ENCODE data around the gene OAS3.

Gene OAS3

DNA sequence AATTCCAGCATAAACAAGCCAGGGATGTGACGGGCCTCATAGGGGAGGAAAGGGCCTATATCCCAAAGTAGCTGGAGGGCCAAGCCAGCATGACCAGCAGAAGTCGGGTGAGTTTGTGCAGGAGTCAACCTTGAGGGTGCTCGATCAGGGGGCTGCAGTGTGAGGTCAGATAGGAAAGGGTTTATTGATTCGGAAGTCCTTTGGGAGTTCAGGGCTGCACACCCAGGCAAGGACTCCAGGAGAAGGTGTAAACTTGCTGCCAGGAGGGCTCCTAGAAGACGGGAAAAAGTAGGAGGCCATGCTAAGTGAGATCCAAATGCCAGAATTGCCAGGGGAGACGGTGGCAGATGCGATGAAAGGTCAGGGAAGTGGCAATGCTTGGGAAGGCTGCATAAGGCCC lies 36.6 kb downstream of the OAS3 start:
- no peak for TF ChIP-seq CTCF (IDR thresholded peaks at IDR 0.05)
- no peak for TF ChIP-seq ZFX (IDR thresholded peaks at IDR 0.05; ENCODE audit: borderline replicate concordance)

DNA sequence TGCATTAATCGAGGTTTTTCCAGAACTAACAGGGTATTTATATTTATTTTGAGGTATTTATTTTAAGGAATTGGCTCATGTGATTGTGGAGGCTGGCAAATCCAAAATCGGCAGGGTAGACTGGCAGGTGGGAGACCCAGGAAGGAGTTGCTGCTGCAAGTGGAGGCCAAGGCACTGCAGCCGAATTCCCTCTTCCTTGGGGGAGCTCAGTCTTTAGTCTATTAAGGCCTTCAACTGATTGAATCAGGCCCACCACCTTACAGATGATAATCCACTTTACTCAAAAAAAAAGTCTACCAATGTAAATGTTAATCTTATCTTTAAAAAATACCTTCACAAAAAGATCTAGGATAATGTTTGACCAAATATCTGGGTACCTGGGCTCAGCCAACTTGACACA lies 38.9 kb downstream of the OAS3 start:
- no peak overlapping the region for H3K27ac ChIP-seq
- TF ChIP-seq ZFX (IDR thresholded peaks at IDR 0.05; ENCODE audit: borderline replicate concordance), result no peak
- TF ChIP-seq CTCF (IDR thresholded peaks at IDR 0.05), result no peak

More for the DNA sequence above, 36.6 kb downstream of the OAS3 start:
- no peak overlapping the region for H3K27ac ChIP-seq

GRCh38 chr12:112977641-112978040 lies 39.4 kb downstream of the OAS3 start:
- no peak for TF ChIP-seq ZFX (IDR thresholded peaks at IDR 0.05; ENCODE audit: borderline replicate concordance)
- no peak for TF ChIP-seq CTCF (IDR thresholded peaks at IDR 0.05)
- no peak overlapping the region for H3K27ac ChIP-seq

DNA sequence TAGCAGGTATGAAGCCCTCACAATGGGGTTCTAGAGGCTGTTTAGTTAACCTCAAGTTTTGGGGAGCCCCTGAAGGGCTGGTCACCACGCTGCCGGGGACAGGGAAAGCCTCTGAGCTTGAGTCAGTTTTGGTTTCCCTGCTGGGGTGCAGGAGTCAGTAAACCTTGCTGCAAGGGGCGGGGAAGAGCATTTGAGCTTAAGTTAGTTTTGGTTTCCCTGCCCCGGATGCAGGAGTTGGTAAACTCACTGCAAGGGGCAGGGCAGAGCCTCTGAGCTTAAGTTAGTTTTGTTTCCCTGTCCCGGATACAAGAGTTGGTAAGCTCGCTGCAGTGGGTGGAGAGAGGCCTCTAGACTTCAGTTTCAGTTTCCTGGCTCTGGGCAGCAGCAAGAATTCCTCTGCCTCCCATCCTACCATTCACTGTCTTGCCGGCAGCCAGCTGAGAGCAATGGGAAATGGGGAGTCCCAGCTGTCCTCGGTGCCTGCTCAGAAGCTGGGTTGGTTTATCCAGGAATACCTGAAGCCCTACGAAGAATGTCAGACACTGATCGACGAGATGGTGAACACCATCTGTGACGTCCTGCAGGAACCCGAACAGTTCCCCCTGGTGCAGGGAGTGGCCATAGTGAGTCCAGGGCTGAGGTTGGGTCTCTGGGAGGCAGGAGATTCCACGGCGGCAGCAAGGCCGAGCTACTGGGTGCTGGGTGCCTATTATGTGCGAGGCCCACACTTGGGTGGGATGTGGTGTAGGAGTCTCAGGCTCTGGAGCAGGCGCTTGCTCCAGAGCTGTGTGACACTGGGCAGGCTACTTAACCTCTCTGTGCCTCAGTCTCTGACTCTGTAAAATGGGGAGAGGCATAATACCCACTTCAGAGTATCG lies 40.1 kb downstream of the OAS3 start, which contains the start of gene OAS2:
OAS2 (plus strand) TSS at position 357 of the 878 bp plus-strand sequence; CDS start at position 447, 90 bp downstream.
- no peak for TF ChIP-seq CTCF (IDR thresholded peaks at IDR 0.05)
- TF ChIP-seq ZFX (IDR thresholded peaks at IDR 0.05; ENCODE audit: borderline replicate concordance), result no peak
- H3K27ac ChIP-seq, result no peak within 1 kb of the TSS

DNA sequence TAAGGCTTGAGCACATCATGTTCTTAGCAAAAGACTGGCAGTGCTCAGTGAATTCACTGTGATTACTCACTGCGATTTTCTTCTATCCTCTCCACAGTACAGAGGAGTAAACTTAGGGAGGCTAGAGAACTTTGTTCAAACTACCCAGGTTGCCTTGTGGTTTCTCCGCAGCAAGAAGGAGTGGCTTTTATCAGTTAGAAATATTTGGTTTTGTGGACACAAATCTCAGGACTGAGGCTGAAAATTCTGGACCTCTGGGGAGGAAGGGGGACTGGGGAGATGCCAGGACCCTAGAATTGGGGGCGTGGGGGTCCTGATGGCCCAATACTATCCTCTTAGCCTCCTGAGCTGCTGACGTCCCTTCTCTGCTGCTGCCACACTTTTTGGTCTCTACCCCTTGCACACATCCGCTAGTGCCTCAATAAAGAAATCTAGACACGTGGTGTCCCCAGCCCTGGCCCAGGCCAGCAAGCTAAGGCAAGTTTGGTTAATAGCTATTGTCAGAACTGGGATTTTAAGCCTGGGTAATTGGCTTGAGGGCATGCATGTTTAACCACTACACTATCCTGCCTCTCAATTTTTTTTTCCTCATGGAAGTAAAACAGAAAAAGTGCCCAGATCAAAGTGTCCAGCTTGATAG lies 40.9 kb downstream of the OAS3 start:
- TF ChIP-seq CTCF (IDR thresholded peaks at IDR 0.05) (no peak), ZFX (IDR thresholded peaks at IDR 0.05; ENCODE audit: borderline replicate concordance) (no peak)
- no peak overlapping the region for H3K27ac ChIP-seq

DNA sequence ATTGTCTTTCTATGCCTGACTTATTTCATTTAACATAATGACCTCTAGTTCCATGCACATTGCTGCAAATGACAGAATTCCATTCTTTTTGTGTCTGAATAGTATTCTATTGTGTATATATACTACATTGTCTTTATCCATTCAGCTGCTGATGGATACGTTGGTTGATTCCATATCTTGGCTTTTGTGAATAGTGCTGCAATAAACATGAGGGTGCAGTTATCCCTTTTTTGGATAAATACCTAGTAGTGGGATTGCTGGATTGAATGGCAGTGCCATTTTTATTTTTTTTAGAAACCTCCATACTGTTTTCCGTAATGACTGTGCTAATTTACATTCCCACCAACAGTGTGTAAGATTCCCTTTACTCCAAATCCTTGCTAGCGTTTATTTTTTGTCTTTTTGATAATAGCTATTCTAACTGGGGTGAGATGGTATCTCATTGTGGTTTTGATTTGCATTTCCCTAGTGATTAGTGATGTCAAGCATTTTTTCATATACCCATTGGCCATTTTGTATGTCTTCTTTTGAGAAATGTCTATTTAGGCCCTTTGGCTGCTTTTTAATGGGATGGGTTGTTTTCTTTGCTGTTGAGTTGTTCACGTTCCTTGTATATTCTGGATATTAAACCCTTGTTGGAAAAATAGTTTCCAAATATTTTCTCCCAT lies 42.4 kb downstream of the OAS3 start:
- no peak overlapping the region for H3K27ac ChIP-seq

More for the DNA sequence above, 42.4 kb downstream of the OAS3 start:
- no peak for TF ChIP-seq CTCF (IDR thresholded peaks at IDR 0.05)
- no peak for TF ChIP-seq ZFX (IDR thresholded peaks at IDR 0.05; ENCODE audit: borderline replicate concordance)

Measured in 22Rv1 (cell line).